GM19025 (cell line): ENCODE results near the gene CAD.

Experiments
- ATAC-seq: cut with Tn5 transposase; IDR thresholded peaks from one replicate; pipeline ENCODE4 v1.9.1; 2021; ENCODE audit warnings: mild to moderate bottlenecking, low read depth, moderate library complexity; ENCODE audit not compliant: unreplicated experiment

CAD gene

GRCh38 chr2:27222407-27222806 lies 5.2 kb downstream of the CAD start:
- ATAC-seq, result no peak

- ATAC-seq, result no peak
These were observed 6.2 kb downstream of the CAD start for GRCh38 chr2:27223416-27223815.

- no peak for ATAC-seq
These were observed 8.4 kb downstream of the CAD start for GRCh38 chr2:27225526-27225925.

DNA sequence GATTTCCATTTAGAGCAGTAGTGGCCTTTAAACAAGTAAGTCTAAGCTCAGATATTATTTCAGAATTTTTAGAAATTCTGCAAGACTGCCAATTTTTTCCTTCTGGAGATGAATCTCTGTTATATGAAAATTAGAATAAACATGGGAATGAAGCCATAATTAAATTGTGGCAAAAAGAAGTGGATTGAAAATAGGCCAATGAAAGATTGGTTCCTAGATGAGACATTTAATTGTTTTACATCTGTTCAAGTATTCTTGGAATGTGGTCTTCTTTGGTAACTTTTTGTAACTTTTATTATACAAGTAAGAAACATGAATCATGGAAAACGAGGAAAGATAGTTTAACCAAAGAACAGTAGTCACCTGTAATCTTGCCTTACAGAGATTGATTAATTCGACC lies 10.3 kb downstream of the CAD start:
- ATAC-seq, result no peak

GRCh38 chr2:27231921-27232320 lies 14.8 kb downstream of the CAD start:
- no peak for ATAC-seq

DNA sequence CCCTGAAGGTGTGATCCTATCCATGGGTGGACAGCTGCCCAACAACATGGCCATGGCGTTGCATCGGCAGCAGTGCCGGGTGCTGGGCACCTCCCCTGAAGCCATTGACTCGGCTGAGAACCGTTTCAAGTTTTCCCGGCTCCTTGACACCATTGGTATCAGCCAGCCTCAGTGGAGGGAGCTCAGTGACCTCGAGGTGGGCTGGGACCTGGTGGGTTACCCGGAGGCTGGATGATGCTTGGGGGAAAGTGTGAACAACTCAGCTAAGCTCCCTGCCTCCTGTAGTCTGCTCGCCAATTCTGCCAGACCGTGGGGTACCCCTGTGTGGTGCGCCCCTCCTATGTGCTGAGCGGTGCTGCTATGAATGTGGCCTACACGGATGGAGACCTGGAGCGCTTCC lies 16.2 kb downstream of the CAD start:
- ATAC-seq, result no peak

GRCh38 chr2:27236136-27236535 lies 19.0 kb downstream of the CAD start:
- ATAC-seq, result no peak

- no peak for ATAC-seq
These were observed 19.5 kb downstream of the CAD start for GRCh38 chr2:27236626-27237025.

DNA sequence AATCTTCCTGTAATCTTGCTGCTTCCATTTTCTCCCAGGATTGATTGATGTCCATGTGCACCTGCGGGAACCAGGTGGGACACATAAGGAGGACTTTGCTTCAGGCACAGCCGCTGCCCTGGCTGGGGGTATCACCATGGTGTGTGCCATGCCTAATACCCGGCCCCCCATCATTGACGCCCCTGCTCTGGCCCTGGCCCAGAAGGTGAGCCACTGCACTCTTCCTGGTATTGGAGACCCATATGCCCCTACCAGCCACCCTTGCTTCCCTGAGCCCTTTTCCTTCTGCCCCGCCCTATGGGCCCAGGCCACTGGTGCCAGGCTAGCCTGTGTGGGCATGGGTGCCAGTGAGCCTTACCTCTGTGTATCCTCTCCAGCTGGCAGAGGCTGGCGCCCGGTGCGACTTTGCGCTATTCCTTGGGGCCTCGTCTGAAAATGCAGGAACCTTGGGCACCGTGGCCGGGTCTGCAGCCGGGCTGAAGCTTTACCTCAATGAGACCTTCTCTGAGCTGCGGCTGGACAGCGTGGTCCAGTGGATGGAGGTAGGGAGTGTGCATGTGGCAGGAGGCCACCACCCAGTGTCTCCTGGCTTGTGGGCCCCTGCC lies 20.3 kb downstream of the CAD start:
- no peak for ATAC-seq

DNA sequence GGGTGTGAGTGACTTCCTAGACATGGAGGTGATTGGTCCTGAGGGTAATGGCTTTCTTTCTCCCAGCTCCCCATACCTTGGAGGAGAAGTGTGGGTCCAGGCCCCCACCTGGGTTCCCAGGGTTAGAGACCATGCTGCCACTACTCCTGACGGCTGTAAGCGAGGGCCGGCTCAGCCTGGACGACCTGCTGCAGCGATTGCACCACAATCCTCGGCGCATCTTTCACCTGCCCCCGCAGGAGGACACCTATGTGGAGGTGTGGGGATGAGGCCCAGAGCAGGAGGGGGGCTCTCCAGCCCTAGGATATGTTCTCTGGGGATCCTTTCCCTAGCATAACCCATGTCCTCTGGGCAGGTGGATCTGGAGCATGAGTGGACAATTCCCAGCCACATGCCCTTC lies 21.8 kb downstream of the CAD start:
- ATAC-seq, result no peak

DNA sequence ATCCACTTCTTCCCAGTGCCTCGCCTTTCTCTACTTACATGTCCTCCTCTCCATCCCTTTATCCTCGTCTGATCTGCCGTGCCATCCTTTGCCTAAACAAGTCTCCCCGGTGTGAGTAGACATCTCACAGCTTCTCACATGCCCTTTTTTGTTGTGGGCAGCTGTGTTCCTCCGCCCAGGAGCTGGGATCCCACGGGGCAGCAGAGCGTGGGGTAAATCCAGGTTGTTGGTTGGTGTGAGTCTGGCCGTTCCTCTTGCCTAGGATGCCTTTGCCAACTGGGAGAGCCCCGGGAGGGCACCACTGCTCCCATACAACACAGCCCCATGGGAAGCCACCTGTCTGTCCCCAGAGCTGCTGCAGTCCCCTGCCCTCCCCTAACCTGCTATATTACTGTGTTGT lies 23.2 kb downstream of the CAD start:
- ATAC-seq, result no peak

GRCh38 chr2:27241761-27242613 lies 24.8 kb downstream of the CAD start:
- no peak for ATAC-seq

GRCh38 chr2:27242614-27242951 lies 25.4 kb downstream of the CAD start:
- no peak for ATAC-seq

DNA sequence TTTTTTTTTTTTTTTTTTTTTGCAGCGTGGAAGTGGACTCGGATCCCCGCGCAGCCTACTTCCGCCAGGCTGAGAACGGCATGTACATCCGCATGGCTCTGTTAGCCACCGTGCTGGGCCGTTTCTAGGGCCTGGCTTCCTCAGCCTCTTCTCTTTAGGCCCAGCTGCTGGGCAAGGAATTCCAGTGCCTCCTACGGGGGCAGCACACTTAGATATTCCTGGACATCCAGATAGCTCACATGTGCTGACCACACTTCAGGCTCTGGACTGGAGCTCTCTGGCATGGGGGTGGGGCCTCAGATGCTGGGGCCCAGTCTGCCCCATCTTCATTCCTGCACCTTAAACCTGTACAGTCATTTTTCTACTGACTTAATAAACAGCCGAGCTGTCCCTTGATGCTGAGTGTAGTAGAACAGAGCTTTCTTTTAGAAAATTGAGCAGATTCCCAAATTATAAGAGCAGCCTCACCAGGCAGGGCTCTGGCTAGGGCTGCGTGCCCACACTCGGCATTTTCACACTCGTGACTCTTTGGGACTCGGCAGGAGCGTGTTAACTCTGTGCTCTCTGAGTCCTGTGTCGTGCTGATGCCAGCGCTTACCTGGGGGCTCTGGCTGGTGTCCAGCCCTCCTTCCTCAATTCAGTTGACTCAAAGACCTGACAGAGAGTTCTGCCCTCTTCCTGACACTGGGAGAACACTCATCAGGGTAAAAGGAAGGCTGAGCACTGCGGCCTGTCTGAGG lies 26.4 kb downstream of the CAD start:
- ATAC-seq, result no peak

DNA sequence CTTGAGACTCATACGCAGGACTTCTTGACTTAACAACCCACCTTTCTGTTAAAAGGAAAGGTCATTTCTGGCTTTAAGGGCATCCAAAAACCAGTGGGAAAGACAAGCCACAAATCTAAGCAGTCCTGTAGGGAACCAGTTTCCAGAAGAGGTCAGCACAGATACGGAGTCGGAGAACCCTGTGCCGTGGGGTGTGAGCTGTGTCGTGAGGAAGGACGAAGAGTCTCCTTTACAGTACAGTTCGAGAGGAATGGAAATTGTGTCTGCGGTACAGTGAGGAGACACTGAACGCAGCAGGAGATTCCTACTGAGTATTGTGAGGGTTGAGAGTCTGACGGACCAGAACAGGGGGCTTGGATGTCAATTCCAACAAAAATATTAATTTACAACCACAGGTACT lies 27.9 kb downstream of the CAD start:
- no peak for ATAC-seq

DNA sequence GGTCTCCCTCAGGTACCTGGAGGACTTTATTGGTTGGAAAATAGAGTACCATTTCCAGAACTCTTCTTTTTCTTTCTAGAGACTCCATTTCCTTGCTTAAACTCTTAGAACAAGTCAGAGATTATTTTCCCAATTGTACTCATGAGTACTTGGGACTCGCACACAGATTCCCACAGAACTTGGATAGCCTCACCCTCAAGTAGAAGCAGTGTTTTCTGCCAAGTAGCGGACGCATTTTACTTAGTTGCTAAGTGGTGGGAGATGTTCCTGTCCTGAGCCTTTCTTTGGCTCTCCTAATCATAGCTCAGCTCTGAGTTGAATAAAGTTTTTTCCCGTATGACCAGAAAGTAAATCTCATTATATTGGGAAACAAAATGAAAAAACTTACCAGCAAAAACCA lies 28.5 kb downstream of the CAD start:
- no peak for ATAC-seq

- ATAC-seq, result no peak
These were observed 30.7 kb downstream of the CAD start for GRCh38 chr2:27247893-27248292.

- ATAC-seq, result no peak
These were observed 32.2 kb downstream of the CAD start for GRCh38 chr2:27249159-27249890.

GRCh38 chr2:27249891-27250651 lies 32.9 kb downstream of the CAD start:
- no peak for ATAC-seq

GRCh38 chr2:27250652-27251379 lies 33.6 kb downstream of the CAD start:
- no peak for ATAC-seq
